ENCODE measurements around the gene CCNY.

The CCNY gene

DNA sequence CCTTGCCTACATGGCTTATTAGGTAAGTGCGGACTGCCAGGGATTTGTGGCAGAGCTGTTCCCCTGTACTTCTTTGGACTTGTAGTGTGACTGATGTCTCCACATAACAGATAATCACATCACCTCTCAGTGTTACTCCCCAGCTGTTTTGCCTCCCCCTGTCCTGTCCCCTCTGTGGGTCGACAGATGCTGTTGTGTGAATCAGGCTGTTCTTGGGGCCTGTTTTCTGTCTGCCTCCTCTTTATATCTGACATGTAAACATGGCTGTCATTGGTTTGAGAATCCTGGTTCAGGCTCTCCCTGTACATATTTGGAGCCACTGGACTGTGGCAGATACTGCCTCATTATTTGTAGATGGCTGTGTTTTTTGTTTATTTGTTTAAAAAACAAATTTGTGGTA lies 22.7 kb downstream of the CCNY start:
- DNase-seq: no peak

DNA sequence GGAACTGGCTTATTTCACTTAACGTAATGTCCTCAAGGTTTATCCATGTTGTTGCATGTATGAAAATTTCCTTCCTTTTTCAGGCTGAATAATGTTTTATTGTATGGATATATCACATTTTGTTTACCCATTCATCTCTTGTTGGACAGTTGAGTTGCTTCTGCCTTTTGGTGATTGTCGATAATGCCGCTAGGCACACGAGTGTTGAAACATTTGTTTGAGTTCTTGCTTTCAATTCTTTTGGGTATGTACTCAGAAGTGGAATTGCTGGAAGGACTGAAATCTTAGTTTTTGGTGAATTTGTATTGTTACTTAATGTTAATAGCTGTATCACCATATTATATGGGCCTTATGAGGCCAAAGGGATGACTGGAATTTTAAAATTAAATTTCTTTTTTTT lies 23.6 kb downstream of the CCNY start:
- no peak for DNase-seq

- DNase-seq: no peak
These were observed 26.5 kb downstream of the CCNY start for GRCh38 chr10:35362701-35363350.

DNA sequence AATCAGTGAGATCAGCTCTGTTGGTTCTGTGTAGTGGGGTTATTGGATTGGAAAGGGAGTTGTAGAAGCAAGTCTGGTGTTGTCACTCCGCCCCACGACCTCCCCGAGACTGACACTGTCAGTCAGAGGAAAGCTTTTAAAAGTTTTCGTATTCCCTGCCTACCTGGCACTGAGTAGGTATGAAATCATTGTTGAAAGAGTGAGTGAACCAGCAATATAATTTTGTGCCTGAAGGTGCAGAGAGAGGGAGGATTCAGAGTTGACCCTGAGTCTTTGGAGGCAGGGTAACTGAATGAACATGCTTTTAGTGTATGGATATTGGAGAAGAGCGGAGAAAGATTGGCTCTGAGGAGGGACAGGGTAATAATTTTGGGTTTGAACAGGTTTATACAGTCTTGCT lies 27.3 kb downstream of the CCNY start:
- no peak for DNase-seq

DNA sequence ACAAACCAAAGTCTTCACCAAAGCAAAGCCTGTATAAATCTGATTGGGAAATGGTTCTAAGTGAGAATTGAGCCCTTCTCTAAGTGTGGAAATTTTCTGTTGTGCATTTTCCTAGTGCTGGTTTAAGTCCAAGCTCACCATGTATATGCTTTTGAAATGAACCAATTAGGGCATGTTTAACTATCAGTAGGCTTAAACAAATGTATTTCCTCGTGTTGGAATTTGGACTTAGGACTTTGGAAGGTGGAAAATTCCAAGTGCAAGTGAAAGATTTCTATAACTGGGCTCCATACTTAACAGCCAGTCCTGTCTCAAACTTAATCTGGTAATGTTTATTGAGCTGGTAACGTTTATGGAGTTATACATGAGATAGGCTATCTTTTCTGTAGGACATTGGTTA lies 28.5 kb downstream of the CCNY start:
- no peak for DNase-seq

GRCh38 chr10:35365994-35366393 lies 29.7 kb downstream of the CCNY start:
- DNase-seq: no peak

DNA sequence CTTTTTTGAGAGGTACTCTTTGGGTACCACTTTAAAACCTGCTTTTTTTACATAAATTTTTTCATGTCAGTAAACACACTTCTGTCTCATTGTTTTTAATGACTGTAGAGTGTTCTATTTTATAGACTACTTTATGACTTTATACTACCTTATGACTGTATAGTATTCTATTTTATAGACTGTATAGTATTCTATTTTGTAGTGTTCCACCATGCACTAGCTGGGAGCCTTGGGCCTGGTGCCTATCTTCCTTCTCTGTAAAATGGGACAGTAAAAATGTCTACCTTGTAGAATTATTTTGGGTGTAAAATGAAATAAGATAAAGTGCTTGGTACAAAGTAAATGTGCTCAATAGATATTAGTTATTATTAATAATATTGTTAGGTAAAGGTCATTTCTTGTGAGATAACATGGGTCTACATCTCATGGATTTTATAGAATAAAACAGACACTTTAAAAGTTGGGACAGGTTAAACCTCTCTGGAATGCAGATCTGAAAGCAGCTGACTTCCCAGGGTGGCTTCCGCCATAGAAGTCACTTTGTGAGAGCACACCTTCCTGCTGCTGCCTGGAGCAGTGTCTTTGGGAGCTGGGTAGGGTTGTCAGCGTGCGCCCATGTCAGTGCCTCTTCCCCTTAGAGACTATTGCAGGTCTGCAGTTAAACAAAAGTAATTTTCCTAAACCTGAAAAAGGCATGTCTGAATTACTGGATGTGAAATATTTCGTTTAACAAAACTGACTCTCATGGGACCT lies 31.0 kb downstream of the CCNY start:
- no peak for DNase-seq

DNA sequence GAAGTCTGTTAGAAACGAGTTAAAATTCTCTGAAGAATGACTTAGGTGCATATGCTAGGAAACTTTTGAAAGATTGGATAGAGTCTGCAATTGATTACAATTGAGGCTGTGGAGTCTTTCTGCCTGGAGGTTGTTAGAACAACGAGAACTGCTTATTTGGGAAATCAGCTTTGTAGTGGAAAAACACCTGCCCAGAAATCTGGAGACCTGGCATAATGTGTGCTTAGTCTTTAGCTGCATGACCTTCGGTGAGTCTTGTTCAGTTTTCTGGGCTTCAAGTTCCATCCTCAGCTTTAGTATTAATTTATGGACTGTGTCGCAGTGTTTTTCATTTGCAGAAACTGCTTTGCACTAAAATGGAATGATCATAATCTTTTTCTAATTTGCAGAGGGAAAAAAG lies 31.7 kb downstream of the CCNY start:
- no peak for DNase-seq

- DNase-seq: no peak
These were observed 32.3 kb downstream of the CCNY start for GRCh38 chr10:35368485-35369048.

DNA sequence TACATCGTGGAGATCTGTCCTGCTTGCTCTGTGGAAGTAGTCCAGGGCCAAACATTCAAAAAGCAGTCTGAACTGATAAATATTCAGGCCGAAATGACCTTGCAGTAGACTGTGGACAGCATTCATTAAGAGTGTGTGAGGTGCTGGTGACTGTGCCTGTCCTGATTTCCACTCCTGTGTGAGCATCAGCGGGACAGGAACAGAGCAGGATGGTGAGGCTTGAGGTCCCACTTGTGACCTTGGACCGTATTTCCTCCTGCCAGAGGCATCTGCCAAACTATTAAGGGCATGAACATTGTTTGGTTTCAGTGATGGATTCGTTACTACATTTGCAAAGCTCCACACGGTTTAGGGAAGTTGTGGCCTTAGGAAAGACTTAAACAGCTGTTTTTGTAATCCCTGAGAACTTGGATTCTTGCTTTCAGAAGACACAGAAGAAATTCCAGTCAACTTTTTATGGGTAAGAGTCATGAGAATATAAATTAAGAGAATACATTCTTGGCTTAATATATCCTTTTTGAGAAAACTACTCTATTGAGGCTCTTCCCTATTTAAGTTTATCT lies 32.8 kb downstream of the CCNY start:
- DNase-seq: no peak

DNA sequence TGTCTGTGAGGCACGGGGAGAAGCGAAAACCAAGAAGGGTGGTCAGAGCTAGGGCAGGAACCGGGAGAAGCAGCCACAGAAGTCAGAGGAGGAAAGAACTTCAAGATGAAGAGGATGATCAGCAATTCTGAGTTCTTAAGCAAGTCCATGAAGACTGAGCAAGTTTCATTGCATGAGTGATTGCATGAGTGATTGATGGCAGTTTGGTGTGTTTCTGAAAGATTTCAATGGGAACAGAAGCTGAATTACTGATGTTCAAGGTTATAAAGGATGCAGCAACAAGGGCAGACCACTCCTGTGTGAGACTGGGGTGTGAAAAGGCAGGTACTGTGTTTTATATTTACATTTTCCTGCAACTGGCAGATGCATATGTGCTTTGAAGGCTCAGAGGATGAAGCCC lies 35.4 kb downstream of the CCNY start:
- DNase-seq: no peak

DNA sequence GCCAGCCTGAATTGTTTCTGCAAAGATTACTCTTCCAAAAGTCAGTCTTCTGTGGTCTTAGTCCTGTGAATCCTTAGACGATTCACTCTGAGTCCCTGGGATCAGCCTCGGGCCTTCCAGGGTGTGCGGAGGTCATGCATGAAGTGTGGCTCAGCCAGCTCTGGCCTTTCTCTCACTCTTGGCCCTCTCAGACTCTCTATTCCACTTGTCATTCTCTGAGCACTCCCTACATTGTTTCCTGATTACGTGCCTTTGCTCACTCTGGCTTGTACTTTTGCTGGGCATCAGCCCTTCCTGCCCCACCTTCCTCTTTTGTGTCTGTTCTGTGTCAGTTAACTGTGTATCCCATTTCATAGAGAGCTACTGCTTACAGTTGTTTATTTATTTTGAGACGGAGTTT lies 36.0 kb downstream of the CCNY start:
- no peak for DNase-seq

DNA sequence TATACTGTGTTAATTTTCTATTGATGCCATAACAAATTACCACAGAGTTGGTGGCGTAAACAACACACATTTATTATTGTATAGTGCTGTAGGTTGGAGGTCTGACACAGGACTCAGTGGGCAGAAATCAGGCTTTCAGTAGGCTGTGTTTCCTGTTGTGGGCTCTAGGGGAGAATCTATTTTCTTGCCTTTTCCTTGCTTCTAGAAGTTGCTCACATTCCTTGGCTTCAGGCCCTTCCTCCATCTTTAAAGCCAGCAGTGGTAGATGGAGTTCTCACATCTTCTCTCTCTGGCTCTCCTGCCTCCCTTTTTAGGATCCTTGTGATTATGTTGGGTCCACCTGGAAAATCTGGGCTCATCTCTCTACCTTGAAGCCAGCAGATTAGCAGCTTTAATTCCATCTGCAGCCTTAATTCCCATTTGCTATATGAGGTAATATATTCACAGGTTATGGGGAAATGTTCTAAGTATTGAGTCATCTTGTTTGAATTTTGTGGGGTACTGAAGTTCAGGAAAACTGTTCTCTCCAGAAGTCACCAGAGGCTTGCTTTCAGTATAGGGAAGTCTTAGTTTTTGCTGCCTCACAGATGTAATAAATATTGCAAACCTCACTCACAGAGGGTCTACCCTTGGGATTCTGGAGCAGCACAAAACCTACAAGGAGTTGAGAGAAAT lies 38.9 kb downstream of the CCNY start:
- DNase-seq: no peak

GRCh38 chr10:35377050-35377728 lies 40.9 kb downstream of the CCNY start:
- no peak for DNase-seq

DNA sequence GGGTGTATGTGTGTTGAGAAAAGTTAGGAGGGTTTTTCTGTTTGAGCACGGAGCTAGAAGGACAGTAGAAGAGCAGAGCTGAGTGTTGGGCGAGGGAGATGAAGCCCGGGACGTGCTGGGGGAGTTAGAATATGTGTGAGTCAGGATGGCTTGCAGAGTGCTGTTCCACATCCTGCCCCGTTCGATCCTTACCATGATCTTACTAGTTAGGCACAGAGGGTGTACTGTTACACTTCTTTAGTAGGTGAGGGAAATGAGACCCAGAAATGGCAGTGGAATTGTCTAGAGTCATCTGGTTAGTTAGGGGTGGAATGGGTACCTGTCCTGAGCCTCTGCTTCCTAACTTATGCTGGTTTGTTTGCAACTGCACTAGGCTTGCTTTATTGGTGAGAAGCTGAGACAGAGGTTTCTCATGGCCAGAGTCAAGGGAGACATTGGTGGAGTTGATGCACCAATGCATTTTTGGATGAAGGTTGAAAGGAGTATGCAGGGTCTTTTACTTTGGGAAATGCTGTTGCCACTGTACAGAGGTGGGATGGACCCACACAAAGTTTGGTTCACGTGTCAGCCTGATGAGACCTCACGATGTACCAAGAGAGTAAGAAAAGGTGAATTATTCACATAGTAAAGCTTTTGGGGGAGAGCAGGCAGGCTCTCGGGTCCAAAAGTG lies 42.4 kb downstream of the CCNY start:
- no peak for DNase-seq

DNA sequence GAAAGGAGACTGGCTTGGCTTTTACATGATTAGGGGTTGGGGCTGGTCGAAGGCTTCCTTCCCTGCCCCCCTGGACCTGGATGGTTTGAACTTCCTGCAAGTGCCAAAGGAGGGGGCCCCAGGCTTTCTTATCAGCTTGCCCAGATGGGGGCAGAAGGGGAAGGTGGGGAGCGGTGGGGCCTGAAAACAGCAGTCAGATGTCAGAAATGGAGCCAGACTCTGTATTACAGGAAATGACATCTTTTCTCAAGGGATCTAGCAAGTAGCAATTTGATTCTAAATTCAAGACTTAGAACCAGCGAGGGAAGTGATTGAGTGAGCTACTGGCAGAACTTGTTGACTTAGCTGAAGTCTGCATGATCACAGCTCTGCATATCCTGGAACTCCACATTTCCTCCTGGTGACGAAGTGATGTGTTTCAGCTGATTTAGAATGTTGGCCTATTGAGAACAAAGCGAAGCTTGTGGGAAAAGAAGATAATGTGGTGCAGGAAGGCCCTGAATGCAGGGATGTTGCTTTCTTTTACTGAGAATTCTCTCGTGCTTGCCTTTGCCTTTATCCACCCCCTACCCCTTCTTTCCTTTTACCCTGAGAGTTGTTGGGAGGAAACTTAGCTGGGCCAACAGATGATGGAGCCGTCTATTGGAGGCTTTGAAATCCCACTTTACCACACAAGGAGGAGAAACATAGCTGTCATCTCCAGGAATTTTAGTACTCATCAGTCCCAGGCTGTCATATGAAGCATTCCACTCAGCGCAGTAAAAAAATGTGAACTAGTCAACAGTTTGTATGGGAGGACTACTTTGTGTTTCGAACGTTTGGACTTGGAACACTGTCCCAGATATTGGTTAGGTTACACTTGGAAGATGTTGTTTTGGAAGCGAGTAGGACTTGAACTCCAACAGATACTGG lies 43.2 kb downstream of the CCNY start:
- DNase-seq: no peak

- no peak for DNase-seq
These were observed 45.8 kb downstream of the CCNY start for GRCh38 chr10:35382096-35382495.

GRCh38 chr10:35384265-35384868 lies 48.1 kb downstream of the CCNY start:
- no peak for DNase-seq

GRCh38 chr10:35386594-35387174 lies 50.4 kb downstream of the CCNY start:
- DNase-seq: no peak

- DNase-seq: no peak
These were observed 51.5 kb downstream of the CCNY start for GRCh38 chr10:35387768-35388167.

All from activated effector memory CD4-positive, alpha-beta T cell treated with Interleukin-2 at 50 U/mL for 16 hours (primary cell).